HEK293 (cell line): ENCODE measurements around the gene MBP.
A peak's percentile ranks its signal among the peaks of the same experiment; 100 is the strongest.

Source experiments
- CTCF ChIA-PET: fragments of 350-600 bp; formaldehyde crosslinking; extraction: SDS; loops from one replicate; lab custom pipeline; 2021; ENCODE audit warnings: antibody characterized with exemption; lab: Yijun Ruan, JAX
- POLR2A ChIA-PET: fragments of 300-600 bp; formaldehyde crosslinking; extraction: SDS; loops from one replicate; lab custom pipeline; 2020; ENCODE audit warnings: antibody characterized with exemption, inconsistent platforms; lab: Yijun Ruan, JAX
- H3K27ac ChIP-seq: fragments of 200-500 bp; sonication (Bioruptor generic); 2 replicates; pipeline ENCODE4 v1.5.1; 2014; ENCODE audit warnings: low read depth, low read length, control low read depth, inconsistent platforms; ENCODE audit errors: extremely low read depth
- H3K36me3 ChIP-seq, 2 experiments: fragments of 200-500 bp in 1 of 2; sonication (Bioruptor generic) in 1 of 2; 1 replicate in 1 of 2; 2 replicates in 1 of 2; pipeline ENCODE4 v1.5.1; 2014 to 2017; ENCODE audit warnings: inconsistent platforms in 2 of 2, low read length in 2 of 2; ENCODE audit not compliant: control insufficient read depth in 2 of 2, insufficient read depth in 1 of 2
- H3K4me1 ChIP-seq: fragments of 200-500 bp; sonication (Bioruptor generic); 2 replicates; pipeline ENCODE4 v1.5.1; 2014; ENCODE audit warnings: mild to moderate bottlenecking, low read length, inconsistent platforms; ENCODE audit not compliant: control insufficient read depth, insufficient read depth
- H3K4me3 ChIP-seq: 2 replicates; pipeline ENCODE4 v1.5.1; 2011; ENCODE audit warnings: low read depth, mild to moderate bottlenecking, control low read depth, low read length, moderate library complexity
- H3K9me3 ChIP-seq: fragments of 200-500 bp; sonication (Bioruptor generic); 2 replicates; pipeline ENCODE4 v1.5.1; 2014; ENCODE audit warnings: low read depth, low read length, inconsistent platforms; ENCODE audit not compliant: control insufficient read depth, insufficient read depth
- BCL11A ChIP-seq: fragments of 450-650 bp; formaldehyde crosslinking; IDR thresholded peaks from 2 replicates; pipeline ENCODE4 v1.5.1; 2016; ENCODE audit warnings: low read depth, missing biosample characterization, missing genetic modification characterization
- HIC1 ChIP-seq: fragments of 450-650 bp; formaldehyde crosslinking; IDR thresholded peaks from 2 replicates; pipeline ENCODE4 v1.5.1; 2016; ENCODE audit warnings: missing biosample characterization, missing genetic modification characterization
- HOXC10 ChIP-seq: sonication (generic); formaldehyde crosslinking; IDR thresholded peaks from 2 replicates; pipeline ENCODE4 v1.8.1; 2023; ENCODE audit warnings: mild to moderate bottlenecking, missing genetic modification reagents
- KLF10 ChIP-seq: fragments of 450-650 bp; IDR thresholded peaks from 2 replicates; pipeline ENCODE4 v1.5.1; 2018; ENCODE audit warnings: missing biosample characterization, mild to moderate bottlenecking, missing genetic modification characterization
- PBX3 ChIP-seq: sonication (generic); formaldehyde crosslinking; IDR thresholded peaks from 2 replicates; pipeline ENCODE4 v1.8.1; 2022; ENCODE audit warnings: mild to moderate bottlenecking, moderate library complexity, missing genetic modification reagents
- PRDM1 ChIP-seq: fragments of 450-650 bp; formaldehyde crosslinking; IDR thresholded peaks from 2 replicates; pipeline ENCODE4; 2016; ENCODE audit warnings: missing biosample characterization, missing genetic modification characterization
- SP2 ChIP-seq: fragments of 450-650 bp; formaldehyde crosslinking; IDR thresholded peaks from 2 replicates; pipeline ENCODE4 v1.5.1; 2016; ENCODE audit warnings: missing biosample characterization, missing genetic modification characterization
- ZBTB49 ChIP-seq: fragments of 450-650 bp; formaldehyde crosslinking; IDR thresholded peaks from 2 replicates; pipeline ENCODE4 v1.5.1; 2016; ENCODE audit warnings: missing biosample characterization, missing genetic modification characterization, low read depth
- ZBTB6 ChIP-seq: fragments of 450-650 bp; formaldehyde crosslinking; IDR thresholded peaks from 2 replicates; pipeline ENCODE4 v1.5.1; 2017; ENCODE audit warnings: missing biosample characterization, missing genetic modification characterization
- ZEB2 ChIP-seq: fragments of 450-650 bp; formaldehyde crosslinking; IDR thresholded peaks from 2 replicates; pipeline ENCODE4 v1.5.1; 2016; ENCODE audit warnings: missing biosample characterization, missing genetic modification characterization
- ZIC2 ChIP-seq: fragments of 450-650 bp; formaldehyde crosslinking; IDR thresholded peaks from 2 replicates; pipeline ENCODE4 v1.5.1; 2016; ENCODE audit warnings: missing biosample characterization, missing genetic modification characterization
- ZNF23 ChIP-seq: fragments of 450-650 bp; formaldehyde crosslinking; IDR thresholded peaks from 2 replicates; pipeline ENCODE4 v1.5.1; 2016; ENCODE audit warnings: missing biosample characterization, missing genetic modification characterization, borderline replicate concordance
- ZNF433 ChIP-seq: fragments of 450-650 bp; formaldehyde crosslinking; IDR thresholded peaks from 2 replicates; pipeline ENCODE4 v1.5.1; 2016; ENCODE audit warnings: missing biosample characterization, missing genetic modification characterization, low read depth
- ZNF514 ChIP-seq: fragments of 450-650 bp; formaldehyde crosslinking; IDR thresholded peaks from 2 replicates; pipeline ENCODE4 v1.5.1; 2016; ENCODE audit warnings: missing biosample characterization, missing genetic modification characterization
- ZNF548 ChIP-seq: fragments of 450-650 bp; formaldehyde crosslinking; IDR thresholded peaks from 2 replicates; pipeline ENCODE4 v1.5.1; 2016; ENCODE audit warnings: missing biosample characterization, missing genetic modification characterization
- ZNF549 ChIP-seq: fragments of 450-650 bp; IDR thresholded peaks from 2 replicates; pipeline ENCODE4 v1.5.1; 2018; ENCODE audit warnings: missing biosample characterization, missing genetic modification characterization, mild to moderate bottlenecking, inconsistent platforms, moderate library complexity
- ZNF555 ChIP-seq: fragments of 450-650 bp; formaldehyde crosslinking; conservative IDR thresholded peaks from 2 replicates; pipeline ENCODE4 v1.5.1; 2017; ENCODE audit warnings: missing biosample characterization, mild to moderate bottlenecking, missing genetic modification characterization, inconsistent platforms
- ZNF561 ChIP-seq: fragments of 450-650 bp; IDR thresholded peaks from 2 replicates; pipeline ENCODE4 v1.5.1; 2018; ENCODE audit warnings: missing biosample characterization, missing genetic modification characterization, borderline replicate concordance
- ZNF621 ChIP-seq: fragments of 450-650 bp; formaldehyde crosslinking; IDR thresholded peaks from 2 replicates; pipeline ENCODE4 v1.5.1; 2017; ENCODE audit warnings: missing biosample characterization, missing genetic modification characterization
- ZNF670 ChIP-seq: fragments of 450-650 bp; formaldehyde crosslinking; IDR thresholded peaks from 2 replicates; pipeline ENCODE4 v1.5.1; 2016; ENCODE audit warnings: missing biosample characterization, missing genetic modification characterization, low read depth

Gene MBP

GRCh38 chr18:77130229-77131099, 2.1 kb downstream of the MBP start:
- Histone ChIP-seq H3K27ac (no peak overlapping the region), H3K4me1 (peaks cover 10% of the 10 kb centered on the region), H3K36me3 (peaks cover 0 to 5% of the 10 kb centered on the region in 2 experiments; a peak in 1 of 3 replicates), H3K4me3 (peak overlapping the region; percentile 65), H3K9me3 (no peaks in the 10 kb centered on the region)
- no peak for TF ChIP-seq ZNF621 (tag by site-specific recombination)
- no peak for TF ChIP-seq ZNF548 (tag by site-specific recombination)
- no peak for TF ChIP-seq KLF10 (tag by site-specific recombination)
- TF ChIP-seq ZBTB49 (tag by site-specific recombination), result no peak
- TF ChIP-seq ZBTB6 (tag by site-specific recombination), result no peak
- no peak for TF ChIP-seq PRDM1 (tag by site-specific recombination)
- TF ChIP-seq ZNF549 (tag by site-specific recombination), result no peak
- TF ChIP-seq ZNF23 (tag by site-specific recombination), result no peak
- no peak for TF ChIP-seq ZNF433 (tag by site-specific recombination)
- TF ChIP-seq ZIC2 (tag by site-specific recombination), result no peak
- no peak for TF ChIP-seq HIC1 (tag by site-specific recombination)
- no peak for TF ChIP-seq ZNF555
- TF ChIP-seq SP2 (tag by site-specific recombination), result no peak
- no peak for TF ChIP-seq ZNF670
- TF ChIP-seq ZNF561 (tag by site-specific recombination), result no peak
- TF ChIP-seq BCL11A (tag by site-specific recombination), result no peak
- no peak for TF ChIP-seq ZEB2 (tag by site-specific recombination)
- no peak for TF ChIP-seq PBX3 (CRISPR knock-in tag)
- TF ChIP-seq HOXC10, result no peak
- no peak for TF ChIP-seq ZNF514 (tag by site-specific recombination)
- POLR2A ChIA-PET, result interaction anchor here (0.7 to 1.8 kb wide), 5 partner anchors 7 to 62 kb away, joined by 3 to 5 read pairs (median 3); no protein-coding TSS in a partner anchor
- CTCF ChIA-PET, result interaction anchor here (1.9 kb wide), 1 partner anchor 81 kb away, joined by 5 read pairs; no protein-coding TSS in a partner anchor
